Measurements from ENCODE around the gene AP1S1. TPM values are rescaled to one million over a fixed set of nuclear protein-coding genes. Genes with fewer than 3 reads are reported as not detected.
"Not testable (repeated sequence)": the region's sequence is repeated elsewhere in the genome, so short reads cannot be mapped to it uniquely, and the experiment has no call there.

Gene AP1S1
- total RNA-seq, 1 experiment from 2014 or later = 329 TPM

- in situ Hi-C loops (cut with HindIII; ENCODE audit: low pct_unique_long_range_greater_than_20kb, low sequenced_read_pairs) = no loop called here
- DNase-seq (ENCODE audit: low read depth, low spot score) = no peak
These were observed 48.3 kb downstream of the AP1S1 start for GRCh38 chr7:101202603-101202918.

DNA sequence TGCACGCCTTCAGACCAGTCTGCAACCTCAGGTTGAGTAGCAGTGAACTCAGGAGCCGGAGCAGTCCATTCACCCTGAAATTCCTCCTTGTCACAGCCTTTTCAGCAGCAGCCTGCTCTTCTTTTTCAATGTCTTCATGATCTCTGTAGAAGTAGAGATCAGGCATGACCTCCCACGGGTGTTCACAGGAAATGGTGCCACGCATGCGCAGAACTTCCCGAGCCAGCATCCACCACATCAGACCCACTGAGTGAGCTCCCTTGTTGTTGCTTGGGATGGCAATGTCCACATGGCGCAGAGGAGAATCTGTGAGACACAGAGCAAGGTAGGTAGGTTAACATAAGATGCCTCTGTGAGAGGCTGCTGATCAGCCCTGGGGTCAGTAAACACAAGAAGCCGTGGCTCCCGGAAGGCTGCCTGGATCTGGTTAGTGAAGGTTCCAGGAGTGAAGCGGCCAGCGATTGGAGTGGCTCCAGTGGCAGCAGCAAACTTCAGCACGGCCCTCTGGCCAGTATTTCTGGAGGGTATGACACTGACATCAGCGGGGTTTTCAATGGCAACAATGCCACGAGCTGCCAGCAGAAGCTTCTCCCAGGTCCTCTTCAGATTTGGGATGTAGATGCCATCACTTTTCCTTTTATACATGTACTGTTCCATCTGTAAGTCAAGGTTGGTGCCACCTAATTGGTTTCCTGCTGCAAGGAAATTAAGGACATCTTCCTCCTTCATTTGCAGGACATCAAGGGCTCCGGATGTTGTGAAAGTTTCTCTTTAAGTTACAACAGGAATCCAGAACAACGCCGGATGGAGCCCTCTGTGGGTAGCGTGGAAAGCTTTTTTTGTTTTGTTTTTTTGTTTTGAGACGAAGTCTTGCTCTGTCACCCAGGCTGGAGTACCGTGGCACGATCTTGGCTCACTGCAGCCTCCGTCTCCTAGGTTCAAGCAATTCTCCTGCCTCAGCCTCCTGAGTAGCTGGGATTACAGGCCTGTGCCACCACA lies 49.8 kb downstream of the AP1S1 start:
- in situ Hi-C loops (cut with HindIII; ENCODE audit: low pct_unique_long_range_greater_than_20kb, low sequenced_read_pairs) = not testable (repeated sequence)
- peak; percentile 44 for DNase-seq (ENCODE audit: low read depth, low spot score)

DNA sequence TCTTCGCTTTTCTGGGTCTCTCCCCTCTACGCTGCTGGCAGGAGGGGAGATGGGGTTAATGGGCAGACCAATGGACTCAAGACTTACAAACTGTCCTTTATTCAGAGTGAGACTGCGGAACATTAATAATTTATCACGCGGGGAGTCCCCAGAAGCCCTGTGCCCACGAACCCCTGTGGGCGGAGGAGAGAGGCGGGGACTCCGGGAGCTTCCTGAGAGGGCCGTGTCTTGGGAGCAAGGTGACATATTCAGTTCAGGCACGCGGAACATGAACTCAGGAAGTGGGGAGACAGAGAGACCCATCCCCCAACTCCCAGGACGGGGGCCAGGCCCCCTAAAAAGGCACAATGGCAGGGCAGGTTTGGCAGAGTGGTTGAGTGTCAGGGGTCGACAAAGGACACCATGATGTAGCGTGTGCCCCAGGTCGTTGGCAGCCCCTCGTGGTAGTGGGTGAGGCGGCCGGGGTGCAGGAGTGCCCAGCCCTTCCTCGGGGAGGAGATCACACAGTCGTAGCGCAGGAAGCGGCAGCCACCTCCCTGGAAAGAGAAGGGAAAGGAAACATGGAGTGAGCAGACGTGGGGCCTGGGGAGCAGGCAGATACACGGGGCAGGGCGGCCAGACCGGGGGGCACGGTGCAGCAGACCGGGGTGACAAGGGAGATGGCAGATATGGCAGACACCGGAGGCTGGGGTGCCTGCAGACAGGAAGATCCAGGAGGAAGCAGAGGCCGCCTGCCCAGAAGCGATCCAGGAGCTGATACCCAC lies 51.8 kb downstream of the AP1S1 start:
- no peak for DNase-seq (ENCODE audit: low read depth, low spot score)
- in situ Hi-C loops (cut with HindIII; ENCODE audit: low pct_unique_long_range_greater_than_20kb, low sequenced_read_pairs) = no loop called here

GRCh38 chr7:101206665-101207042 lies 52.4 kb downstream of the AP1S1 start:
- DNase-seq (ENCODE audit: low read depth, low spot score) = no peak

DNA sequence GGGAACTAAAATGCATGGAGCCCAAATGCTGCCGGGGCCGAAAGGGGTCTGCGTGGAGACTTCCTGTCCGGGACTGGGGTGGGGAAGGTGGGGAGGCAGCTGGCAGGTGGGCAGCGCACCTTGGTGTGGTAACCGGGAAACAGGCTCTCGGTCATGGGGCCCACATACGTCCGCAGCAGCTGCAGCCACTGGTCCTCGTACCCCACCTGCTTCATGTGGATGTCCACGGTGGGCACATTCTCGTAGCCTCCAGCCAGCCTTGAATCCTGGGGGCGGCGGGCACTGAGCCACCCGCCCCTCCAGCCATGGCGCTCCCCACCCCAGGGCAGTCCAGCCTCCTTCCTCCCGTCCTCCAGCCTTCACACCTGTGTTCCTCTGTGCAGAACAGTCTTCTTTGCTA lies 53.2 kb downstream of the AP1S1 start:
- DNase-seq (ENCODE audit: low read depth, low spot score) = no peak
- in situ Hi-C loops (cut with HindIII; ENCODE audit: low pct_unique_long_range_greater_than_20kb, low sequenced_read_pairs) = no loop called here

More at GRCh38 chr7:101206665-101207042, 52.4 kb downstream of the AP1S1 start:
- in situ Hi-C loops (cut with HindIII; ENCODE audit: low pct_unique_long_range_greater_than_20kb, low sequenced_read_pairs) = no loop called here

- in situ Hi-C loops (cut with HindIII; ENCODE audit: low pct_unique_long_range_greater_than_20kb, low sequenced_read_pairs) = no loop called here
These were observed 54.5 kb downstream of the AP1S1 start for GRCh38 chr7:101208794-101209193.

DNA sequence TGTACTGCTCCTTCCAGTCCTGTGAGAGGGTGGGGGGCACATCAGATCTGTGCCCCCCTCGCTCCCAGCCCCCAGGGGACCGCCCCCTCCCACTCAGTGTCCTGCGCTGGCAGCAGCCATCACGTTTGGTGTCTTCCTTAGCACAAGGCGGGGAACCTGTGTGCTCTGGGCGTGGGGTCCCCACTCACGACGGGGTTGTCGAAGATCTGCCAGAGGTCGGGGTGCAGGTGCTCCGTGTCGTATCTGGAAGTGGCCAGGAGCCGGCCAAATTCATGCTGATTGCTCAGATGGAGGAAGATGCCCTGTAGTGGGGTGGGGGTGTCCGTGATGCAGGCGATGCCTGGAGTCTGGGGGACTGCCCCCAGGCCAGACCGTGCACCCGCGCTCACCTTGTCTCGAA lies 55.9 kb downstream of the AP1S1 start:
- in situ Hi-C loops (cut with HindIII; ENCODE audit: low pct_unique_long_range_greater_than_20kb, low sequenced_read_pairs) = no loop called here
- DNase-seq (ENCODE audit: low read depth, low spot score) = no peak

More at GRCh38 chr7:101208794-101209193, 54.5 kb downstream of the AP1S1 start:
- DNase-seq (ENCODE audit: low read depth, low spot score) = no peak

Small RNAs within 50 kb of the gene (small RNA-seq; reads per million reads assigned to genes)
- gene MIR4653 = 0 reads per million in 2 experiments

Other genes starting within 250 kb of the AP1S1 start
- gene MUC3A, start 204.9 kb upstream of the AP1S1 start, total RNA-seq (2014; rRNA removed; shearing (Covaris generic)) = not detected in 2 replicates
- gene MUC12, start 184.9 kb upstream of the AP1S1 start, total RNA-seq (2014; rRNA removed; shearing (Covaris generic)) = not detected in 2 replicates
- not detected in 2 replicates for gene MUC17, start 134.4 kb upstream of the AP1S1 start, total RNA-seq (2014; rRNA removed; shearing (Covaris generic))
- gene TRIM56, start 69.0 kb upstream of the AP1S1 start, total RNA-seq (2014; rRNA removed; shearing (Covaris generic)) = 6.9 and 7.5 TPM in 2 replicates
- gene SERPINE1, start 27.4 kb upstream of the AP1S1 start, total RNA-seq (2014; rRNA removed; shearing (Covaris generic)) = 0.27 TPM in 1 of 2 replicates, not detected in the other
- gene VGF, start 11.1 kb downstream of the AP1S1 start, total RNA-seq (2014; rRNA removed; shearing (Covaris generic)) = 848 and 983 TPM in 2 replicates
- gene NAT16, start 25.8 kb downstream of the AP1S1 start, total RNA-seq (2014; rRNA removed; shearing (Covaris generic)) = 1.5 and 3.9 TPM in 2 replicates
- gene MOGAT3, start 46.6 kb downstream of the AP1S1 start, total RNA-seq (2014; rRNA removed; shearing (Covaris generic)) = not detected in 2 replicates
- 275 and 325 TPM in 2 replicates for gene PLOD3, start 63.1 kb downstream of the AP1S1 start, total RNA-seq (2014; rRNA removed; shearing (Covaris generic))
- gene ZNHIT1, start 63.7 kb downstream of the AP1S1 start, total RNA-seq (2014; rRNA removed; shearing (Covaris generic)) = 211 and 241 TPM in 2 replicates
- gene CLDN15, start 83.3 kb downstream of the AP1S1 start, total RNA-seq (2014; rRNA removed; shearing (Covaris generic)) = 8.4 and 9.2 TPM in 2 replicates
- gene FIS1, start 90.6 kb downstream of the AP1S1 start, total RNA-seq (2014; rRNA removed; shearing (Covaris generic)) = 252 and 310 TPM in 2 replicates
- gene IFT22, start 167.3 kb downstream of the AP1S1 start, total RNA-seq (2014; rRNA removed; shearing (Covaris generic)) = 28.9 and 32.5 TPM in 2 replicates
- 0.18 and 0.85 TPM in 2 replicates for gene COL26A1, start 208.4 kb downstream of the AP1S1 start, total RNA-seq (2014; rRNA removed; shearing (Covaris generic))